H1 (cell line): ENCODE results near the gene GSTT4. TPM values are rescaled to one million over a fixed set of nuclear protein-coding genes. Genes with fewer than 3 reads are reported as not detected.

Experiments
- CTCF ChIA-PET: fragments of 300-600 bp; sonication (Branson Sonifier 250); formaldehyde crosslinking; loops from one replicate; lab custom pipeline; 2021; ENCODE audit not compliant: partially characterized antibody; lab: Charles Lee
- POLR2A ChIA-PET: fragments of 300-600 bp; sonication (Branson Sonifier 250); formaldehyde crosslinking; loops from one replicate; lab custom pipeline; 2021; ENCODE audit warnings: inconsistent platforms; ENCODE audit not compliant: partially characterized antibody; lab: Charles Lee
- DNase-seq, 2 experiments: peaks; one replicate each; pipeline versions ENCODE4 v3.0.0 to v3.0.0-alpha.2; 2010 to 2022; ENCODE audit warnings: low spot score in 2 of 2, low read depth in 1 of 2, mixed read lengths in 1 of 2
- FAIRE-seq: peaks from 2 replicates; lab custom pipeline; 2011; peaks lifted over from hg19 to GRCh38; lab: Jason Lieb, UNC
- H2AFZ ChIP-seq: 2 replicates; pipeline ENCODE4 v1.8.1; 2012; ENCODE audit warnings: low read length, inconsistent platforms
- H2AK5ac ChIP-seq: 2 replicates; pipeline ENCODE4 v1.6.1; 2013; ENCODE audit warnings: low read depth, low read length
- H2BK120ac ChIP-seq: replicated peaks from 2 replicates; pipeline ENCODE3; 2013; ENCODE audit warnings: low read depth, low read length, inconsistent platforms
- H2BK12ac ChIP-seq: 2 replicates; pipeline ENCODE4 v1.6.1; 2013; ENCODE audit warnings: low read depth, low read length
- H2BK15ac ChIP-seq: 2 replicates; pipeline ENCODE4 v1.6.1; 2013; ENCODE audit warnings: low read length
- H2BK20ac ChIP-seq: 2 replicates; pipeline ENCODE4 v1.6.1; 2013; ENCODE audit warnings: low read length
- H2BK5ac ChIP-seq: 2 replicates; pipeline ENCODE4 v1.6.1; 2013; ENCODE audit warnings: low read depth, low read length
- H3K14ac ChIP-seq: 2 replicates; pipeline ENCODE4 v1.6.1; 2013; ENCODE audit warnings: inconsistent platforms; ENCODE audit not compliant: insufficient read length
- H3K18ac ChIP-seq: 2 replicates; pipeline ENCODE4 v1.6.1; 2013; ENCODE audit warnings: low read length; ENCODE audit errors: extremely low read depth
- H3K23ac ChIP-seq: 2 replicates; pipeline ENCODE4 v1.6.1; 2013; ENCODE audit warnings: inconsistent platforms; ENCODE audit not compliant: insufficient read length
- H3K23me2 ChIP-seq: 2 replicates; pipeline ENCODE4 v1.6.1; 2013; ENCODE audit warnings: low read depth, low read length
- H3K27ac ChIP-seq: 2 replicates; pipeline ENCODE4 v1.6.1; 2011; ENCODE audit warnings: low read depth, low read length, inconsistent platforms
- H3K27me3 ChIP-seq, 4 experiments: replicated peaks in 1 of 4; 1 replicate in 1 of 4; 2 replicates in 3 of 4; pipeline versions ENCODE4 v1.6.1 to v1.8.1; 2011 to 2013; ENCODE audit warnings: low read length in 3 of 4, mild to moderate bottlenecking in 3 of 4, inconsistent platforms in 2 of 4, mixed read lengths in 2 of 4, moderate library complexity in 1 of 4; ENCODE audit not compliant: control insufficient read depth in 3 of 4, insufficient read depth in 3 of 4; ENCODE audit errors: extremely low read depth in 1 of 4
- H3K36me3 ChIP-seq, 4 experiments: 2 replicates each; pipeline versions ENCODE4 v1.6.1 to v1.8.1; 2011 to 2013; ENCODE audit warnings: mild to moderate bottlenecking in 4 of 4, low read length in 3 of 4, moderate library complexity in 2 of 4, control low read depth in 1 of 4, inconsistent platforms in 1 of 4; ENCODE audit not compliant: insufficient read depth in 4 of 4, control insufficient read depth in 2 of 4
- H3K4ac ChIP-seq: replicated peaks from 2 replicates; pipeline ENCODE3; 2013; ENCODE audit warnings: low read length, low read depth, mixed read lengths, inconsistent platforms; ENCODE audit not compliant: insufficient read length
- H3K4me1 ChIP-seq, 4 experiments: replicated peaks in 1 of 4; 1 replicate in 1 of 4; 2 replicates in 3 of 4; pipeline versions ENCODE4 v1.6.1 to v1.8.1; 2011 to 2013; ENCODE audit warnings: low read length in 3 of 4, inconsistent platforms in 2 of 4, mixed read lengths in 1 of 4; ENCODE audit not compliant: insufficient read depth in 4 of 4, control insufficient read depth in 3 of 4
- H3K4me2 ChIP-seq, 2 experiments: 2 replicates each; pipeline versions ENCODE4 v1.6.1 to v1.8.1; 2011 to 2013; ENCODE audit warnings: low read depth in 2 of 2, low read length in 2 of 2, control low read depth in 1 of 2, inconsistent platforms in 1 of 2, mild to moderate bottlenecking in 1 of 2; ENCODE audit not compliant: insufficient read depth in 1 of 2
- H3K4me3 ChIP-seq, 4 experiments: fragments of 200-600, 300-600 bp in 1 of 4; sonication (generic), shearing (Covaris generic), sonication (Bioruptor Twin) in 1 of 4; 2 replicates each; pipeline versions ENCODE4 v1.5.1 to v1.8.1; 2011 to 2016; ENCODE audit warnings: low read length in 4 of 4, low read depth in 3 of 4, control low read depth in 2 of 4, inconsistent platforms in 2 of 4, mild to moderate bottlenecking in 2 of 4, mixed read lengths in 1 of 4, moderate library complexity in 1 of 4; ENCODE audit not compliant: insufficient read depth in 2 of 4; ENCODE audit errors: extremely low read depth in 1 of 4
- H3K56ac ChIP-seq: replicated peaks from 2 replicates; pipeline ENCODE3; 2013; ENCODE audit warnings: low read depth, mild to moderate bottlenecking, mixed read lengths, low read length, inconsistent platforms; ENCODE audit not compliant: insufficient read length
- H3K79me1 ChIP-seq: 2 replicates; pipeline ENCODE4 v1.6.1; 2013; ENCODE audit warnings: low read depth, low read length, control low read depth
- H3K79me2 ChIP-seq, 2 experiments: 2 replicates each; pipeline versions ENCODE4 v1.6.1 to v1.8.1; 2012 to 2013; ENCODE audit warnings: low read length in 2 of 2, mild to moderate bottlenecking in 2 of 2, inconsistent platforms in 1 of 2; ENCODE audit not compliant: insufficient read depth in 2 of 2, control insufficient read depth in 1 of 2
- H3K9ac ChIP-seq, 4 experiments: replicated peaks in 1 of 4; 1 replicate in 1 of 4; 2 replicates in 3 of 4; pipeline versions ENCODE4 v1.6.1 to v1.8.1; 2011 to 2013; ENCODE audit warnings: low read depth in 3 of 4, low read length in 3 of 4, control low read depth in 2 of 4, mild to moderate bottlenecking in 2 of 4, moderate library complexity in 2 of 4, inconsistent platforms in 1 of 4; ENCODE audit errors: extremely low read depth in 1 of 4
- H3K9me3 ChIP-seq, 2 experiments: 2 replicates each; pipeline versions ENCODE4 v1.6.1 to v1.8.1; 2012 to 2013; ENCODE audit warnings: mild to moderate bottlenecking in 2 of 2, moderate library complexity in 2 of 2, control low read depth in 1 of 2, inconsistent platforms in 1 of 2, low read depth in 1 of 2, low read length in 1 of 2, mixed read lengths in 1 of 2; ENCODE audit not compliant: insufficient read depth in 2 of 2
- H4K20me1 ChIP-seq, 2 experiments: replicated peaks in 1 of 2; 2 replicates each; pipeline versions ENCODE3 to v1.8.1; 2011 to 2013; ENCODE audit warnings: inconsistent platforms in 2 of 2, low read length in 2 of 2, mild to moderate bottlenecking in 1 of 2; ENCODE audit not compliant: insufficient read depth in 2 of 2, control insufficient read depth in 1 of 2
- H4K5ac ChIP-seq: 2 replicates; pipeline ENCODE4 v1.6.1; 2013; ENCODE audit warnings: low read length, low read depth, mixed read lengths, inconsistent platforms; ENCODE audit not compliant: insufficient read length
- H4K8ac ChIP-seq: 2 replicates; pipeline ENCODE4 v1.8.0; 2013; ENCODE audit warnings: mild to moderate bottlenecking, moderate library complexity, low read length, inconsistent platforms; ENCODE audit not compliant: insufficient read depth; ENCODE audit errors: extremely low read depth
- H4K91ac ChIP-seq: replicated peaks from 2 replicates; pipeline ENCODE3; 2013; ENCODE audit warnings: low read length, mixed read lengths, inconsistent platforms; ENCODE audit not compliant: insufficient read length
- HDAC6 ChIP-seq: IDR thresholded peaks from one replicate; pipeline ENCODE4 v1.7.1; 2012; ENCODE audit warnings: low read depth, mild to moderate bottlenecking, inconsistent platforms, low read length, moderate library complexity
- POU5F1 ChIP-seq: IDR thresholded peaks from 2 replicates; pipeline ENCODE4 v1.6.1; 2011; ENCODE audit warnings: low read depth, mild to moderate bottlenecking, low read length, moderate library complexity
- SRF ChIP-seq: IDR thresholded peaks from 2 replicates; pipeline ENCODE4 v1.6.1; 2011; ENCODE audit warnings: mild to moderate bottlenecking, low read depth, low read length, moderate library complexity
- WGBS, 2 experiments: shearing (Covaris generic) in 1 of 2; methylation state at CpG; one replicate each; pipeline versions ENCODE4 v1.1.6 to v1.1.7; 2013 to 2015; ENCODE audit warnings: low lambda C conversion rate in 2 of 2, mixed read lengths in 2 of 2, inconsistent platforms in 1 of 2, low coverage in 1 of 2, missing lambda C conversion rate in 1 of 2; ENCODE audit not compliant: insufficient replicate concordance in 2 of 2, insufficient coverage in 1 of 2, insufficient read length in 1 of 2; ENCODE audit errors: extremely low coverage in 1 of 2, missing lambda C conversion rate in 1 of 2; 5-methylcytosine and 5-hydroxymethylcytosine counted together
- polyA plus RNA-seq, 7 experiments: library from polyadenylated mRNA; depleted of rRNA in 3 of 7; stranded (reverse) in 5 of 7; unstranded in 2 of 7; fragments of >200 nt in 5 of 7; fragments of 200-250 nt in 2 of 7; gene quantifications; 1 replicate in 5 of 7; 2 replicates in 1 of 7; 4 replicates in 1 of 7; pipeline versions ENCODE4 v1.2.1 to v1.2.3, GENCODE V29; 2011 to 2013; ENCODE audit warnings: missing spikeins in 2 of 7, mixed read lengths in 2 of 7
- total RNA-seq: library from RNA; stranded (reverse); fragmentation: NEBNext Ultra II Directional; extraction: Animal tissue kit (Norgen Biotek cat#: 25700); gene quantifications from 2 replicates; pipeline ENCODE4 v1.2.1, GENCODE V29; 2021
- TF ChIP-seq, protein P1 (sequence below), 3 experiments: IDR thresholded peaks; 1 replicate in 2 of 3; 2 replicates in 1 of 3; pipeline versions ENCODE4 v1.5.1 to v1.6.1; 2011; ENCODE audit warnings: low read length in 3 of 3, mild to moderate bottlenecking in 3 of 3, inconsistent platforms in 2 of 3, low read depth in 1 of 3, moderate library complexity in 1 of 3; ENCODE audit not compliant: insufficient read depth in 1 of 3; ENCODE audit errors: control extremely low read depth in 1 of 3

Gene GSTT4
- total and polyA plus RNA-seq, 2 of the 8 experiments (the other 6 are each of a cell fraction or from before 2014, with no cell fraction given): 0.14 TPM; not detected in 1

- H2AFZ ChIP-seq: no peak overlapping the region
- DNase-seq: no peak
- 88% methylated on average over 5 of the region's 5 CpGs; no CpG with 5 or more reads in 1 of the 2 experiments for WGBS, 2 experiments
- no peak overlapping the region for H3K14ac ChIP-seq
- H3K4me2 ChIP-seq: no peak overlapping the region
- no peaks in the 10 kb centered on the region for H3K9me3 ChIP-seq
- no peaks in the 10 kb centered on the region for H3K4me1 ChIP-seq
- H4K8ac ChIP-seq: no peak overlapping the region
- H3K79me1 ChIP-seq: no peaks in the 10 kb centered on the region
- H4K5ac ChIP-seq: no peak overlapping the region
- no peak overlapping the region for H3K56ac ChIP-seq
- no peak overlapping the region for H2AK5ac ChIP-seq
- H3K4me3 ChIP-seq: no peak overlapping the region
- no peak overlapping the region for H3K23ac ChIP-seq
- H3K27me3 ChIP-seq: no peaks in the 10 kb centered on the region
- H3K27ac ChIP-seq: no peak overlapping the region
- H2BK15ac ChIP-seq: no peak overlapping the region
- ChIA-PET CTCF (no interaction called here), POLR2A (no interaction called here)
- no peak overlapping the region for H4K91ac ChIP-seq
- H2BK120ac ChIP-seq: no peak overlapping the region
- peaks cover 0 to 30% (median 16%) of the 10 kb centered on the region in 4 experiments; a peak in 7 of 8 replicates for H3K36me3 ChIP-seq
- H2BK12ac ChIP-seq: no peak overlapping the region
- no peak overlapping the region for H2BK20ac ChIP-seq
- H2BK5ac ChIP-seq: no peak overlapping the region
- no peaks in the 10 kb centered on the region for H3K23me2 ChIP-seq
- H3K9ac ChIP-seq: no peak overlapping the region
- no peaks in the 10 kb centered on the region for H3K79me2 ChIP-seq
- no peak for TF ChIP-seq SRF
- TF ChIP-seq HDAC6: no peak
- TF ChIP-seq, protein P1, sequence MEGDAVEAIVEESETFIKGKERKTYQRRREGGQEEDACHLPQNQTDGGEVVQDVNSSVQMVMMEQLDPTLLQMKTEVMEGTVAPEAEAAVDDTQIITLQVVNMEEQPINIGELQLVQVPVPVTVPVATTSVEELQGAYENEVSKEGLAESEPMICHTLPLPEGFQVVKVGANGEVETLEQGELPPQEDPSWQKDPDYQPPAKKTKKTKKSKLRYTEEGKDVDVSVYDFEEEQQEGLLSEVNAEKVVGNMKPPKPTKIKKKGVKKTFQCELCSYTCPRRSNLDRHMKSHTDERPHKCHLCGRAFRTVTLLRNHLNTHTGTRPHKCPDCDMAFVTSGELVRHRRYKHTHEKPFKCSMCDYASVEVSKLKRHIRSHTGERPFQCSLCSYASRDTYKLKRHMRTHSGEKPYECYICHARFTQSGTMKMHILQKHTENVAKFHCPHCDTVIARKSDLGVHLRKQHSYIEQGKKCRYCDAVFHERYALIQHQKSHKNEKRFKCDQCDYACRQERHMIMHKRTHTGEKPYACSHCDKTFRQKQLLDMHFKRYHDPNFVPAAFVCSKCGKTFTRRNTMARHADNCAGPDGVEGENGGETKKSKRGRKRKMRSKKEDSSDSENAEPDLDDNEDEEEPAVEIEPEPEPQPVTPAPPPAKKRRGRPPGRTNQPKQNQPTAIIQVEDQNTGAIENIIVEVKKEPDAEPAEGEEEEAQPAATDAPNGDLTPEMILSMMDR (IDR thresholded peaks at IDR 0.05; ENCODE audit: control extremely low read depth in 1 of 3, insufficient read depth in 1 of 3, low read depth in 1 of 3, low read length in 3 of 3): no peak
- no peak for TF ChIP-seq POU5F1
- FAIRE-seq: no peak
- no peaks in the 10 kb centered on the region for H4K20me1 ChIP-seq
- no peak overlapping the region for H3K4ac ChIP-seq
- H3K18ac ChIP-seq: no peak overlapping the region
Observed at GRCh38 chr22:24046024-24046423, 40.8 kb upstream of the GSTT4 start.
